HG03135 (cell line): ENCODE data around the gene CCT8L2.
"Not testable (repeated sequence)": the region's sequence is repeated elsewhere in the genome, so short reads cannot be mapped to it uniquely, and the experiment has no call there.

ENCODE experiments used
- ATAC-seq: cut with Tn5 transposase; IDR thresholded peaks from one replicate; pipeline ENCODE4 v1.9.1; 2021; ENCODE audit warnings: mild to moderate bottlenecking, moderate library complexity; ENCODE audit not compliant: unreplicated experiment

Gene CCT8L2

DNA sequence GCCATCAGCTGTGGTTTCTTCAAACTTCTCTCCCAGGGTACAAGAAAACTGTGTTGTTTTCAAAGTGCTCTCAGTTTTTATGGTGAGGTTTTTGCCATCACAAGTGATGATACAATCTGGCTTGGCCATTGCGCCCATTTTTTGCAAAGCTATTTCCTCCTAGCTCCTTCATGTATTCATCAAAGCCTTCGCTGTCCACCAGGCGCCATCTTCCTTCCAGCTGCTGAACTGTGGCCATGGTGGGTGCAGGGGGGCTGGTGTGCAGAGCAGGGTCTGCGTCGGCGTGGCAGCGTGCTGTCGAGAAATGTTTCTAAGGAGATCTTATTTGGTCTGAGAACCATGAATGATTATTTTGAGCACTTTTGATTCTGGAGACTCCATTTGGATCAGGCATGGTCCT is 2.6 kb upstream of the CCT8L2 start:
- ATAC-seq = not testable (repeated sequence)

DNA sequence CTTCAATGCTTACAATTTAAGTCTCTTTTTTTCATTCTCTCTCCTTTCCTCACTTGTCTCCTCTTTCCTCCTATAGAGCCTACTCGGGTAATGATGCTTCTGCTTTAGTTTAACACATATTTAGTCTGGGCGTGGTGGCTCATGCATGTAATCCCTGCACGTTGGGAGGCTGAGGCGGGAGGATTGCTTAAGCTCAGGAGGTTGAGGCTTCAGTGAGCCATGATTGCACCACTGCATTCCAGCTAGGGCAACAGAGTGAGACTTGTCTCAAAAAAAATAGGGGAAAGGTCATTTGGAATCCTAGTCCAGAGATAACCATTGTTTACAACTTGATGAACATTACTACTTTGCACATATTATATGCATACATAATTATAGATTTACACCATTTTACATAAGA is 1.4 kb upstream of the CCT8L2 start:
- no peak for ATAC-seq

DNA sequence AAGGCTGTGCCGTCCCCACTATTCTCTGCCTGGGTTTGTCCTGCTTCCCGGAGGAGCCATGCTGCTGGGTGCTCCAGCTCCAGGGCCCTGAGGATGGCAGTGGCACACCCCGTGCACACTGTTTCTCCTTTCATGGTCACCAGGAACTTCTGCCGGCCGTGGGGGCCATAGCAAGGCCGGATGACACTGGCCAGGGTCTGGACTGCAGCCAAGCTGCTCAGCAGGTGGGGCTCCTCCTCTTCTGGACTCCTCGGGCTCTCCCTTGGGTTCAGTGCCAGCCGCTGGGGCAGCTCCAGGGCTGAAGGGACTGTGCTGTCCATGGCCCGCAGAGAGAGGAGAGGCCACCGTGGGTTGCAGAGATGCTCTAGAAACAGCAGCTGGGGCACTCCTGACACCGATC is 379 bp downstream of the CCT8L2 start:
- ATAC-seq = not testable (repeated sequence)

DNA sequence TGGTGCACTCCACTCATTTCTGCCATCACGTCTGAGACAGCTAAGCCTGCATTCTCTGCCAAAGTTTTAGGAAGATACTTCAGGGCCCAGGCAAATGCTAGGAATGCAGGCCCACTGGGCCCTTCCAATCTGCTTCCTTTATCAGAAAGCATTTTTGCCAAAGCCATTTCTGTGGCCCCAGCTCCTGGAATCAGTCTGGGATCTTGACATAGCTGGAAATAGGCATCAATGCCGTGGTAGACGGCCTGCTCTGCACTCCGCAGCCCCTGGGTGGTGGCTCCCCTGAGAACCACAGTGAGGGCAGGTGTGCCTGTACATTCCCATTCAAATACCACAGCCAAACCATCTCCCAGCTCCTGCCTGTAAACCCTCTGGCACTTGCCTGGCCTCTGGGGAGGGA is 1.5 kb downstream of the CCT8L2 start:
- ATAC-seq = not testable (repeated sequence)

DNA sequence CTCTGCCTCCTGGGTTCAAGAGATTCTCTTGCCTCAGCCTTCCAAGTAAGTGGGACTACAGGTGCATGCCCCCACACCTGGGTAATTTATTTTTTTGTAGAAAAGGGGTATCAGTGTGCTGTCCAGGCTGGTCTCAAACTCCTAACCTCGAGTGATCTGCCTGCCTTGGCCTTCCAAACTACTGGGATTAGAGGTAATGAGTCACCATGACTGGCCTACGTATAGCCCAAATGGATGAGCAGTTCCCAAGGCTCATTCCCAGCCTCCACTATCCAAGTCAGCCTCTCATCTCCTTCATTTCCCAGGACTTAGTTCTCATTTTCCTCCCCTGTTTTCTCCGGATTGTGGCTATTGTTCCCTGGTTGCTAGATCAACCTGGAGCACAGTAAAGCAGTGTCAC is 5.6 kb downstream of the CCT8L2 start:
- no peak for ATAC-seq

DNA sequence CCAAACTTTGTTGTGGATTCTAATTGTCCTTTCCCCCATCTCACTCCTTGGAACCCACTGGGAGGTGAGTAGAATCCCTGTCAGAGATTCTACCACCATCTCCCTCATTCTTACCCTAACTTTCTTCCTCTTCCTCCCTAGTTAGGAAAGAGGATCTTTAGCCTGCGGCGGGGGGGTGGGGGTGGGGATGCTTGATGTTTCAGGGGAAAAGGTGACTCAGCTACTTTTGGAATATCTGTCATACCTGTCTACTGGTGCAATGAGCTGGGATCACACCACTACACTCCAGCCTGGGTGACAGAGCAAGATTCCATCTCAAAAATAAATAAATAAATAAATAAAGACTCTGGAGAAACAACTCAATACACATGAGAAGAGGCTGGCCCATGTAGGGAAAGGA is 6.4 kb downstream of the CCT8L2 start:
- ATAC-seq = no peak

DNA sequence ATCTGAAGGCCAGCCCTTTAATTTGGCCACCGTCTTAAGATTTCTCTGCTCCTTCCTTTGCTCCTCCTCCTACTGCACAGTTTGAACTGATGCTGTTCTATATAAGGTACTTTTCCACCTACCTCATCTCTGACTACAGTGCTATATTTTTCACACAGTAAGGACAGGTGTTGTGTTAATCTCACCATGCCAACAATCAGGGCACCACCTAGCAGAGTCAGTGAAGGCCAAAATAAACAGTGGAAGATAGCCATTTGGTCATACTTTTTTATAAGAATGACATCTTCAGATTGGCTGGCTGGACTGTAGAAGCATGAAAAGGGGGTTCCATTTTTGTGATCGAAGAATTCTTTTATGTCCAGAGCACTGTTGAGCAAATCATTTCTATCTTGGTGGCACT is 11.7 kb downstream of the CCT8L2 start:
- ATAC-seq = not testable (repeated sequence)

DNA sequence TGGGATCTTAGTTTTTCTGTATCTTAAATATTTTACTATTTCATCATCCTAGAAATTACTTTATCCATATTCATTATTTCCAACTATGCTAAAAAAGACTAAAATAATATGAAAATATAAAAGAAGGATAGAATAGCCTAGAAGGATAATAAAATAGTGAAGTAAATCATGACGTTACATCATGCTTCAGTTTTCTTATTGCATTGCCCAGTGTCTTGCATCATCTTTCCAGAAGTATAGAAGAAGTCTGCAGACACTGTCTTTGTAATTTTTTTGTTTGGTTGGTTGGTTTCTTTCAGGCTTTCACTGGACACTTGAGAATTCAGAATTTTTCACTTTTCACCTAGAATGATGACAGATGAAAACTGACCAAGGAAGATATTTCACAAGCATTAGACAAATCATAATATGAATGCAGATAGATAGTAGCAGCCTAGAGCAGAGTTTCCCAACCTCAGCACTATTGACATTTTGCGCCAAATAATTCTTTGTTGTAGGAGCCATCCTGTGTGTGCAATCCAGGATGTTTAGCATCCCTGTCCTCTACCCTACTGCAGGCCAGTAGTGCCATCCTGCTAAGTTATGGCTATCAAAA is 23.3 kb downstream of the CCT8L2 start:
- not testable (repeated sequence) for ATAC-seq

DNA sequence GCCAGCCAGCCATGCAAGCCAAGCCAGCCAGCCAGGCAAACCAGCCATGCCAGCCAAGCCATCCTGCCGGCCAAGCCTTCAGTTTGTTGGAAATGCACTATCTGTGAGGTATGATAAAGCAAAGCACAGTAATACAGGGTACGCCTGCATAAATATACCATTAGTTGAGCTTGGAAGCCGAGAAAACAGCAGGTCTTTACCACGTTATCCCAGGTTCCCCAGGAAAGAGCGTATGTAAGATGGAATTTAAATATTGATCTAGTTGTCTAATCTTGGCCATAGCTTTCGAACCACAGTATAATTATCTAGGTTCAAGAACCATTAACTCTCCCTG is 24.2 kb downstream of the CCT8L2 start:
- ATAC-seq = no peak

DNA sequence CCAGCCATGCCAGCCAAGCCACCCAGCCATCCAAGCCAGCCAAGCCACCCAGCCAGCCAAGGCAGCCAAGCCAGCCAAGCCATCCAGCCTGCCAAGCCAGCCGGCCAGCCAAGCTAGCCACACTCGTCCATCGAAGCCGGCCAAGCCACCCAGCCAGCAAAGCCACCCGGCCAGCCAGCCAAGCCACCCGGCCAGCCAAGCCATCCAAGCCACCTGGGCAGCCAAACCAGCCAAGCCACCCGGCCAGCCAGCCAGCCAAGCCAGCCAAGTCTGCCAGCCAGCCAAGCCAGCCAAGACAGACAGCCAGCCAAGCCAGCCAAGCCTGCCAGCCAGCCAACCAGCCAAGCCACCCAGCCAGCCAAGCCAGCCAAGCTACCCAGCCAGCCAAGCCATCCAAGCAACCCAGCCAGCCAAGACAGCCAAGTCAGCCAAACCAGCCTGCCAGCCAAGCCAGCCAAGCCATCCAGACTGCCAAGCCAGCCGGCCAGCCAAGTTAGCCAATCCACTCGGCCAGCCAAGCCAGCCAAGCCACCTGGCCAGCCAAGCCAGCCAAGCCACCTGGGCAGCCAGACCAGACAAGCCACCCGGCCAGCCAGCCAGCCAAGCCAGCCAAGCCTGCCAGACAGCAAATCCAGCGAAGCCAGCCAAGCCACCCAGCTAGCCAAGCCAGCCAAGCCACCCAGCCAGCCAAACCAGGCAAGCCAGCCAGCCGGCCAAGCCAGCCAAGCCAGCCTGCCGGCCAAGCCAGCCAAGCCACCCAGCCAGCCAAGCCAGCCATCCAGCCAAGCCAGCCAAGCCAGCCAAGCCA is 24.8 kb downstream of the CCT8L2 start:
- not testable (repeated sequence) for ATAC-seq

DNA sequence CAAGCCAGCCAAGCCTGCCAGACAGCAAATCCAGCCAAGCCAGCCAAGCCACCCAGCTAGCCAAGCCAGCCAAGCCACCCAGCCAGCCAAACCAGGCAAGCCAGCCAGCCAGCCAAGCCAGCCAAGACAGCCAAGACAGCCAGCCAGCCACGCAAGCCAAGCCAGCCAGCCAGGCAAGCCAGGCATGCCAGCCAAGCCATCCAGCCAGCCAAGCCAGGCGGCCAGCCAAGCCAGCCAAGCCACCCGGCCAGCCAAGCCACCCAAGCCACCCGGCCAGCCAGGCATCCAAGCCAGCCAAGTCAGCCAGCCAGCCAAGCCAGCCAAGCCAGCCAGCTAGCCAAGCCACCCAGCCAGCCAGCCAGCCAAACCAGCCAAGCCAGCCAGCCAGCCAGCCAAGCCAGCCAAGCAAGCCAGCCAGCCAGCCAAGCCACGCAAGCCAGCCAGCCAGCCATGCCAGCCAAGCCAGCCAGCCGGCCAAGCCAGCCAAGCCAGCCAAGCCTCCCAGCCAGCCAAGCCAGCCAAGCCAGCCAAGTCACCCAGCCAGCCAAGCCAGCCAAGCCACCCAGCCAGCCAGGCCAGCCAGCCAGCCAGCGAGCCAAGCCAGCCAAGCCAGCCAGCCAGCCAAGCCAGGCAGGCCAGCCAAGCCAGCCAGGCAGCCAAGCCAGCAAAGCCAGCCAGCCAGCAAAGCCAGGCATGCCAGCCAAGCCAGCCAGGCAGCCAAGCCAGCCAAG is 26.0 kb downstream of the CCT8L2 start:
- not testable (repeated sequence) for ATAC-seq

DNA sequence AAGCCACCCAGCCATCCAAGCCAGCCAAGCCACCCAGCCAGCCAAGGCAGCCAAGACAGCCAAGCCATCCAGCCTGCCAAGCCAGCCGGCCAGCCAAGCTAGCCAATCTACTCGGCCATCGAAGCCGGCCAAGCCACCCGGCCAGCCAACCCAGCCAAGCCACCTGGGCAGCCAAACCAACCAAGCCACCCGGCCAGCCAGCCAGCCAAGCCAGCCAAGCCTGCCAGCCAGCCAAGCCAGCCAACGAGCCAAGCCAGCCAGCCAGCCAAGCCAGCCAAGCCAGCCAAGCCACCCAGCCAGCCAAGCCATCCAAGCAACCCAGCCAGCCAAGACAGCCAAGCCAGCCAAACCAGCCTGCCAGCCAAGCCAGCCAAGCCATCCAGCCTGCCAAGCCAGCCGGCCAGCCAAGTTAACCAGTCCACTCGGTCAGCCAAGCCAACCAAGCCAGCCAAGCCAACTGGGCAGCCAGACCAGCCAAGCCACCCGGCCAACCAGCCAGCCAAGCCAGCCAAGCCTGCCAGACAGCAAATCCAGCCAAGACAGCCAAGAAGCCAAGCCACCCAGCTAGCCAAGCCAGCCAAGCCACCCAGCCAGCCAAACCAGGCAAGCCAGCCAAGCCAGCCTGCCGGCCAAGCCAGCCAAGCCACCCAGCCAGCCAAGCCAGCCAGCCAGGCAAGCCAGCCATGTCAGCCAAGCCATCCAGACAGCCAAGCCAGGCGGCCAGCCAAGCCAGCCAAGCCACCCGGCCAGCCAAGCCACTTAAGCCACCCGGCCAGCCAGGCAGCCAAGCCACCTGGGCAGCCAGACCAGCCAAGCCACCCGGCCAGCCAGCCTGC is 26.8 kb downstream of the CCT8L2 start:
- not testable (repeated sequence) for ATAC-seq

DNA sequence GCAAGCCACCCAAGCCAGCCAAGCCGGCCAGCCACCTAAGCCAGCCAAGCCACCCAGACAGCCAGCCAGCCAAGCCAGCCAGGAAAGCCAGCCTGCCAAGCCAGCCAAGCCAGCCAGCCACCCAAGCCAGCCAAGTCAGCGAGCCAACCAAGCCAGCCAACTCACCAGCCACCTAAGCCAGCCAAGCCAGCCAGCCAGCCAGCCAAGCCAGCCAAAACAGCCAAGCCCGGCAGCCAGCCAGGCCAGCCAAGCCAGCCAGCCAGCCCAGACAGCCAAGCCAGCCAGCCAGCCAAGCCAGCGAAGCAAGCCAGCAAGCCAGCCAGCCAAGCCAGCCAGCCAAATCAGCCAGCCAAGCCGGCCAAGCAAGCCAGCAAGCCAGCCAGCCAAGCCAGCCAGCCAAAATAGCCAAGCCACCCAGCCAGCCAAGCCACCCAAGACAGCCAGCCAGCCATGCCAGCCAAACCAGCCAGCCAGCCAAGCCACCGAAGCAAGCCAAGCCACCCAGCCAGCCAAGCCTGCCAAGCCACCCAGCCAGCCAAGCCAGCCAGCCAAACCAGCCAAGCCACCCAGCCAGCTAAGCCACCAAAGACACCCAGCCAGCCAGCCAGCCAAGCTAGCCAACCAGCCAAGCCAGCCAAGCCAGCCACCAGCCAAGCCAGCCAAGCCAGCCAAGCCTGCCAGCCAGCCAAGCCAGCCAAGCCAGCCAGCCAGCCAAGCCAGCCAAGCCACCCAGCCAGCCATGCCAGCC is 27.6 kb downstream of the CCT8L2 start:
- ATAC-seq = not testable (repeated sequence)

DNA sequence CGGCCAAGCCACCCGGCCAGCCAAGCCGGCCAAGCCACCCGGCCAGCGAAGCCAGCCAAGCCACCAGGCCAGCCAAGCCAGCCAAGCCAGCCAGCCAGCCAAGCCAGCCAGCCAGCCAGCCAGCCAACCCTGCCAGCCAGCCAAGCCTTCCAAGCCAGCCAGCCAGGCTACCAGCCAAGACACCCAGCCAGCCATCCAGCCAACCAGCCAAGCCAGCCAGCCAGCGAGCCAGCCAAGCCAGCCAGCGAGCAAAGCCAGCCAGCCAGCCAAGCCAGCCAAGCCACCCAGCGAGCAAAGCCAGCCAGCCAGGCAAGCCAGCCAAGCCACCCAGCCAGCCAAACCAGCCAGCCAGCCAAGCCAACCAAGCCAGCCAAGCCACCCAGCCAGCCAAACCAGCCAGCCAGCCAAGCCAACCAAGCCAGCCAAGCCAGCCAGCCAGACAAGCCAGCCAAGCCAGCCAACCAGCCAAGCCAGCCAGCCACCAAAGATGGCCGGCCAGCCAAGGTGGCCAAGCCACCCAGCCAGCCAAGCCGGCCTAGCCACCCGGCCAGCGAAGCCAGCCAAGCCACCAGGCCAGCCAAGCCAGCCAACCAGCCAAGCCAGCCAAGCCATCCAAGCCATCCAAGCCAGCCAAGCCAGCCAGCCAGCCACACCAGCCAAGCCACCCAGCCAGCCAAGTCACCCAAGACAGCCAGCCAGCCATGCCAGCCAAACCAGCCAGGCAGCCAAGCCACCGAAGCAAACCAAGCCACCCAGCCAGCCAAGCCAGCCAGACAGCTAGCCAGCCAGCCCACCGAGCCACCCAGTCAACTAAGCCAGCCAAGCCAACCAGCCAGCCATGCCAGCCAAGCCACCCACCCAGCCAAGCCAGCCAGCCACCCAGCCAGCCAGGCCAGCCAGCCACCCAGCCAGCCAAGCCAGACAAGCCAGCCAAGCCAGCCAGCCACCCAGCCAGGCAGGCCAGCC is 28.8 kb downstream of the CCT8L2 start:
- no peak for ATAC-seq

DNA sequence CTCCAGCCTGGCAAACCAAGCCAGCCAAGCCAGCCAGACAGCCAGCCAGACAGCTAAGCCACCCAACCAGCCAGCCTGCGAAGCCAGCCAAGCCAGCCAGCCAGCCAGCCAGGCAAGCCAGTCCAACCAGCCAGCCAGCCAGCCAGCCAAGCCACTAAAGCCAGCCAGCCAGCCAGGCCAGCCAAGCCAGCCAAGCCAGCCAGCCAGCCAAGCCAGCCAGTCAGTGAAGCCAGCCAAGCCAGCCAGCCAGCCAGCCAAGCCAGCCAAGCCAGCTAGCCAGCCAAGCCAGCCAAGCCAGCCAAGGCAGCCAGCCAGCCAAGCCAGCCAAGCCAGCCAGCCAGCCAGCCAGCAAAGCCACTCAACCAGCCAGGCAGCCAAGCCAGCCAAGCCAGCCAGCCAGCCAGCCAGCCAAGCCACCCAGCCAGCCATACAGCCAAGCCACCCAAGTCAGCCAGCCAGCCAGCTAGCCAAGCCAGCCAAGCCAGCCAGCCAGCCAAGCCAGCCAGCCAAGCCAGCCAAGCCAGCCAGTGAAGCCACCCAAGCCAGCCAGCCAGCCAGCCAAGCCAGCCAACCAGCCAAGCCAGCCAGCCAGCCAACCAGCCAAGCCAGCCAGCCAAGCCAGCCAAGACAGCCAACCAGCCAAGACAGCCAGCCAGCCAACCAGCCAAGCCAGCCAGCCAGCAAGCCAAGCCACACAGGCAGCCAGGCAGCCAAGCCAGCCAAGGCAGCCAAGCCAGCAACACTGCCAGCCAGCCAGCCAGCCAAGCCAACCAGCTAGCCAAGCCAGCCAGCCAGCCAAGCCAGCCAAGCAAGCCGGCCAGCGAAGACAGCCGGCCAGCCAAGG is 29.7 kb downstream of the CCT8L2 start:
- no peak for ATAC-seq

DNA sequence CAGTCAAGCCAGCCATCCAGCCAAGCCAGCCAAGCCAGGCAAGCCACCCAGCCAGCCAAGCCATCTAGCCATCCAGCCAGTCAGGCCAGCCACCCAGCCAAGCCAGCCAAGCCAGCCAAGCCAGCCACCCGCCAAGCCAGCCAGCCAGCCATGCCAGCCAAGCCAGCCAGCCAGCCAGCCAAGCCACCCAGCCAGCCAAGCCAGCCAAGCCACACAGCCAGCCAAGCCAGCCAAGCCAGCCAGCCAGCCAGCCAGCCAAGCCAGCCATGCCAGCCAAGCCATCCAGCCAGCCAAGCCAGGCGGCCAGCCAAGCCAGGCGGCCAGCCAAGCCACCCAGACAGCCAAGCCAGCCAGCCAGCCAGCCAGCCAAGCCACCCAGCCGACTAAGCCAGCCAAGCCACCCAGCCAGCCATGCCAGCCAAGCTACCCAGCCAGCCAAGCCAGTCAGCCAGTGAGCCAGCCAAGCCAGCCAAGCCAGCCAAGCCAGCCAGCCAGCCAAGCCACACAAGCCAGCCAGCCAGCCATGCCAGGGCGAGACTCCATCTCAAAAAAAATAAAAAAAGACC is 31.4 kb downstream of the CCT8L2 start:
- not testable (repeated sequence) for ATAC-seq

DNA sequence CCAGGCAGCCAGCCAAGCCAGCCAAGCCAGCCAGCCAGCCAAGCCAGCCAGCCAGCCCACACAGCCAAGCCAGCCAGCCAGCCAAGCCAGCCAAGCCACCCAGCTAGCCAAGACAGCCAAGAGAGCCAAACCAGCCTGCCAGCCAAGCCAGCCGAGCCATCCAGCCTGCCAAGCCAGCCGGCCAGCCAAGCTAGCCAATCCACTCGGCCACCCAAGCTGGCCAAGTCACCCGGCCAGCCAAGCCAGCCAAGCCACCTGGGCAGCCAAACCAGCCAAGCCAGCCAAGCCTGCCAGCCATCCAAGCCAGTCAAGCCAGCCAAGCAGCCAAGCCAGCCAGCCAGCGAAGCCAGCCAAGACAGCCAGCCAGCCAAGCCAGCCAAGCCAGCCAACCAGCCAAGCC is 32.0 kb downstream of the CCT8L2 start:
- not testable (repeated sequence) for ATAC-seq

DNA sequence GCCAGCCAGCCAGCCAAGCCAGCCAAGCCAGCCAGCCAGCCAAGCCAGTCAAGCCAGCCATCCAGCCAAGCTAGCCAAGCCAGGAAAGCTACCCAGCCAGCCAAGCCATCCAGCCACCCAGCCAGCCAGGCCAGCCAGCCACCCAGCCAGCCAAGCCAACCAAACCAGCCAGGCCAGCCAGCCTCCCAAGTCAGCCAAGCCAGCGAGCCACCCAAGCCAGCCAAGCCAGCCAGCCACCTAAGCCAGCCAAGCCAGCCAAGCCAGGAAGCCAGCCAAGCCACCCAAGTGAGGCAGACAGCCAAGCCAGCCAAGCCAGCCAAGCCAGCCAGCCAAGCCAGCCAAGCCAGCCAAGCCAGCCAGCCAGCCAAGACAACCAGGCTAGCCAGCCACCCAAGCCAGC is 32.6 kb downstream of the CCT8L2 start:
- ATAC-seq = not testable (repeated sequence)
